Measurements from ENCODE around the gene CSNK1G2. TPM values are rescaled to one million over a fixed set of nuclear protein-coding genes. Genes with fewer than 3 reads are reported as not detected.

CSNK1G2 gene
- total and polyA plus RNA-seq, 2 experiments from 2014 or later: 56.8 to 82.5 TPM

- WGBS (ENCODE audit: low lambda C conversion rate, missing lambda C conversion rate): 96% methylated on average over 17 of the region's 51 CpGs
- H3K4me3 ChIP-seq: no peak overlapping the region
- H3K4me1 ChIP-seq (ENCODE audit: insufficient read depth): no peaks in the 10 kb centered on the region
- H3K27ac ChIP-seq: no peak overlapping the region
- no peaks in the 10 kb centered on the region for H3K9me2 ChIP-seq (replicated peaks; ENCODE audit: insufficient read depth)
- H3K9me3 ChIP-seq (ENCODE audit: low read depth): no peaks in the 10 kb centered on the region
- peaks cover 14% of the 10 kb centered on the region for H3K79me2 ChIP-seq
- TF ChIP-seq EZH2phosphoT487 (IDR thresholded peaks at IDR 0.05; ENCODE audit: low read depth, severe bottlenecking, unreplicated experiment): no peak
- H3K36me3 ChIP-seq (replicated peaks; ENCODE audit: insufficient read depth, low read depth): no peaks in the 10 kb centered on the region
- H3K4me2 ChIP-seq: no peak overlapping the region
- no peak overlapping the region for H2AFZ ChIP-seq
- DNase-seq (ENCODE audit: low spot score): no peak
- H4K20me1 ChIP-seq (ENCODE audit: insufficient read depth, poor library complexity, severe bottlenecking): peaks cover 12% of the 10 kb centered on the region
- H3K27me3 ChIP-seq: no peaks in the 10 kb centered on the region
These were observed 37.4 kb downstream of the CSNK1G2 start for GRCh38 chr19:1978346-1978894.

GRCh38 chr19:1979017-1979416 is 38.0 kb downstream of the CSNK1G2 start:
- Histone ChIP-seq H3K79me2 (peaks cover 10% of the 10 kb centered on the region), H3K9me3 (ENCODE audit: low read depth) (no peaks in the 10 kb centered on the region), H3K27me3 (no peaks in the 10 kb centered on the region), H3K4me2 (no peak overlapping the region), H3K9me2 (replicated peaks; ENCODE audit: insufficient read depth) (no peaks in the 10 kb centered on the region), H4K20me1 (ENCODE audit: insufficient read depth, poor library complexity, severe bottlenecking) (peaks cover 11% of the 10 kb centered on the region), H3K27ac (no peak overlapping the region), H3K36me3 (replicated peaks; ENCODE audit: insufficient read depth, low read depth) (no peaks in the 10 kb centered on the region), H3K4me1 (ENCODE audit: insufficient read depth) (no peaks in the 10 kb centered on the region), H3K4me3 (no peak overlapping the region), H2AFZ (no peak overlapping the region)
- TF ChIP-seq EZH2phosphoT487 (IDR thresholded peaks at IDR 0.05; ENCODE audit: low read depth, severe bottlenecking, unreplicated experiment): no peak
- no peak for TF ChIP-seq EZH2 (IDR thresholded peaks at IDR 0.05; ENCODE audit: borderline replicate concordance)
- TF ChIP-seq CTCF (IDR thresholded peaks at IDR 0.05; ENCODE audit: poor library complexity): no peak
- WGBS (ENCODE audit: low lambda C conversion rate, missing lambda C conversion rate): over 99% methylated on average over 28 of the region's 43 CpGs
- no peak for DNase-seq (ENCODE audit: low spot score)

- TF ChIP-seq CTCF (IDR thresholded peaks at IDR 0.05; ENCODE audit: poor library complexity) (no peak), EZH2 (IDR thresholded peaks at IDR 0.05; ENCODE audit: borderline replicate concordance) (no peak), EZH2phosphoT487 (IDR thresholded peaks at IDR 0.05; ENCODE audit: low read depth, severe bottlenecking, unreplicated experiment) (no peak)
- no peaks in the 10 kb centered on the region for H3K9me3 ChIP-seq (ENCODE audit: low read depth)
- DNase-seq (ENCODE audit: low spot score): no peak
- no peaks in the 10 kb centered on the region for H3K36me3 ChIP-seq (replicated peaks; ENCODE audit: insufficient read depth, low read depth)
- peaks cover 7% of the 10 kb centered on the region for H4K20me1 ChIP-seq (ENCODE audit: insufficient read depth, poor library complexity, severe bottlenecking)
- WGBS (ENCODE audit: low lambda C conversion rate, missing lambda C conversion rate): 93% methylated on average over 19 of the region's 28 CpGs
- H3K4me2 ChIP-seq: no peak overlapping the region
- peaks cover 7% of the 10 kb centered on the region for H3K79me2 ChIP-seq
- H2AFZ ChIP-seq: no peak overlapping the region
- no peak overlapping the region for H3K4me3 ChIP-seq
- no peaks in the 10 kb centered on the region for H3K27me3 ChIP-seq
- no peak overlapping the region for H3K27ac ChIP-seq
- H3K9me2 ChIP-seq (replicated peaks; ENCODE audit: insufficient read depth): no peaks in the 10 kb centered on the region
- H3K4me1 ChIP-seq (ENCODE audit: insufficient read depth): no peaks in the 10 kb centered on the region
These were observed 38.7 kb downstream of the CSNK1G2 start for GRCh38 chr19:1979642-1980041.

- Histone ChIP-seq H3K9me2 (replicated peaks; ENCODE audit: insufficient read depth) (no peaks in the 10 kb centered on the region), H3K4me2 (no peak overlapping the region), H4K20me1 (ENCODE audit: insufficient read depth, poor library complexity, severe bottlenecking) (peaks cover 7% of the 10 kb centered on the region), H3K4me3 (no peak overlapping the region), H3K9me3 (ENCODE audit: low read depth) (no peaks in the 10 kb centered on the region), H3K27me3 (no peaks in the 10 kb centered on the region), H3K27ac (no peak overlapping the region), H3K4me1 (ENCODE audit: insufficient read depth) (no peaks in the 10 kb centered on the region), H3K79me2 (peaks cover 7% of the 10 kb centered on the region), H2AFZ (no peak overlapping the region), H3K36me3 (replicated peaks; ENCODE audit: insufficient read depth, low read depth) (no peaks in the 10 kb centered on the region)
- WGBS (ENCODE audit: low lambda C conversion rate, missing lambda C conversion rate): 92% methylated on average over 26 of the region's 35 CpGs
- peak; percentile 3 for DNase-seq (ENCODE audit: low spot score)
- no peak for TF ChIP-seq CTCF (IDR thresholded peaks at IDR 0.05; ENCODE audit: poor library complexity)
- TF ChIP-seq EZH2phosphoT487 (IDR thresholded peaks at IDR 0.05; ENCODE audit: low read depth, severe bottlenecking, unreplicated experiment): no peak
- TF ChIP-seq EZH2 (IDR thresholded peaks at IDR 0.05; ENCODE audit: borderline replicate concordance): no peak
These were observed 39.3 kb downstream of the CSNK1G2 start for GRCh38 chr19:1980091-1980808.

Measured in hepatocyte (in vitro differentiated cells).